Measurements from ENCODE around the gene RGS4.
A peak's percentile ranks its signal among the peaks of the same experiment; 100 is the strongest.
"Not testable (repeated sequence)": the region's sequence is repeated elsewhere in the genome, so short reads cannot be mapped to it uniquely, and the experiment has no call there.

Gene RGS4

GRCh38 chr1:163069655-163070277, 605 bp downstream of the RGS4 start:
- no peak for DNase-seq

GRCh38 chr1:163071405-163072255, 2.5 kb downstream of the RGS4 start:
- peak; percentile 81 for DNase-seq

- DNase-seq = no peak
Measured at GRCh38 chr1:163072658-163073057, 3.5 kb downstream of the RGS4 start.

- DNase-seq = no peak
Measured at GRCh38 chr1:163074004-163074403, 4.8 kb downstream of the RGS4 start.

- DNase-seq = no peak
Measured at GRCh38 chr1:163074716-163075284, 5.6 kb downstream of the RGS4 start.

GRCh38 chr1:163076044-163076443, 6.9 kb downstream of the RGS4 start:
- no peak for DNase-seq

GRCh38 chr1:163076446-163076845, 7.3 kb downstream of the RGS4 start:
- DNase-seq = no peak

GRCh38 chr1:163076981-163077761, 8.0 kb downstream of the RGS4 start:
- DNase-seq = no peak

GRCh38 chr1:163082971-163083370, 13.8 kb downstream of the RGS4 start:
- DNase-seq = no peak

- DNase-seq = no peak
Measured at GRCh38 chr1:163083690-163084089, 14.5 kb downstream of the RGS4 start.

- no peak for DNase-seq
Measured at GRCh38 chr1:163084330-163084729, 15.2 kb downstream of the RGS4 start.

GRCh38 chr1:163085041-163085903, 16.1 kb downstream of the RGS4 start:
- peak; percentile 89 for DNase-seq

- no peak for DNase-seq
Measured at GRCh38 chr1:163085904-163086268, 16.7 kb downstream of the RGS4 start.

- not testable (repeated sequence) for DNase-seq
Measured at GRCh38 chr1:163089117-163089516, 20.0 kb downstream of the RGS4 start.

- no peak for DNase-seq
Measured at GRCh38 chr1:163090321-163090945, 21.3 kb downstream of the RGS4 start.

- DNase-seq = peak; percentile 71
Measured at GRCh38 chr1:163093169-163093568, 24.0 kb downstream of the RGS4 start.

- DNase-seq = peak; percentile 75
Measured at GRCh38 chr1:163093579-163093978, 24.4 kb downstream of the RGS4 start.

- DNase-seq = no peak
Measured at GRCh38 chr1:163094182-163094581, 25.0 kb downstream of the RGS4 start.

GRCh38 chr1:163094589-163094988, 25.4 kb downstream of the RGS4 start:
- DNase-seq = no peak

GRCh38 chr1:163095213-163095612, 26.1 kb downstream of the RGS4 start:
- DNase-seq = no peak

GRCh38 chr1:163102590-163102989, 33.4 kb downstream of the RGS4 start:
- DNase-seq = no peak
